Ureter (tissue), 1 donor: ENCODE measurements around the gene MEG3. TPM values are rescaled to one million over a fixed set of nuclear protein-coding genes. Genes with fewer than 3 reads are reported as not detected.

Source experiments
- DNase-seq: peaks from one replicate; pipeline ENCODE4 v3.0.0-alpha.2; 2020; ENCODE audit warnings: low spot score
- total RNA-seq: library from RNA; stranded (reverse); gene quantifications from one replicate; pipeline ENCODE4 v1.2.4, GENCODE V29; 2023
- donor health status: DM: yes; HTN: yes; CAD: no.

The MEG3 gene
- total RNA-seq, 1 donor from 2014 or later, result 77.9 TPM

GRCh38 chr14:100864960-100865681 lies 39.2 kb downstream of the MEG3 start:
- no peak for DNase-seq

- DNase-seq, result no peak
Measured at GRCh38 chr14:100865682-100866591, 40.0 kb downstream of the MEG3 start.

- no peak for DNase-seq
Measured at GRCh38 chr14:100866666-100867630, 41.0 kb downstream of the MEG3 start.

GRCh38 chr14:100867631-100868315 lies 41.9 kb downstream of the MEG3 start:
- no peak for DNase-seq

GRCh38 chr14:100868621-100869370 lies 42.9 kb downstream of the MEG3 start:
- no peak for DNase-seq

GRCh38 chr14:100871234-100872186 lies 45.6 kb downstream of the MEG3 start:
- DNase-seq, result no peak

GRCh38 chr14:100872259-100873095 lies 46.6 kb downstream of the MEG3 start:
- DNase-seq, result no peak

GRCh38 chr14:100873096-100873482 lies 47.2 kb downstream of the MEG3 start:
- no peak for DNase-seq

- no peak for DNase-seq
Measured at GRCh38 chr14:100874051-100874410, 48.1 kb downstream of the MEG3 start.

- no peak for DNase-seq
Measured at GRCh38 chr14:100874411-100875091, 48.6 kb downstream of the MEG3 start.

GRCh38 chr14:100875126-100875525 lies 49.2 kb downstream of the MEG3 start:
- no peak for DNase-seq

GRCh38 chr14:100875861-100876590 lies 50.1 kb downstream of the MEG3 start:
- DNase-seq, result no peak

GRCh38 chr14:100878271-100879146 lies 52.6 kb downstream of the MEG3 start:
- no peak for DNase-seq

GRCh38 chr14:100879194-100879593 lies 53.3 kb downstream of the MEG3 start:
- DNase-seq, result no peak

- DNase-seq, result no peak
Measured at GRCh38 chr14:100879782-100880181, 53.9 kb downstream of the MEG3 start.
